Esophagus (tissue), 2 donors: ENCODE results near the gene ELMO1. TPM values are rescaled to one million over a fixed set of nuclear protein-coding genes. Genes with fewer than 3 reads are reported as not detected.

Experiments used
- H3K27ac ChIP-seq, 2 donors: one replicate each; pipeline ENCODE4 v1.5.1; 2013; ENCODE audit warnings: low read depth in 2 of 2, mild to moderate bottlenecking in 2 of 2, inconsistent platforms in 1 of 2, low read length in 1 of 2, moderate library complexity in 1 of 2
- H3K27me3 ChIP-seq, 2 donors: one replicate each; pipeline ENCODE4 v1.6.1; 2013; ENCODE audit warnings: low read length in 2 of 2, control low read depth in 1 of 2, mild to moderate bottlenecking in 1 of 2; ENCODE audit not compliant: insufficient read depth in 2 of 2, control insufficient read depth in 1 of 2
- H3K36me3 ChIP-seq, 2 donors: one replicate each; pipeline ENCODE4 v1.6.1; 2013; ENCODE audit warnings: low read length in 1 of 2; ENCODE audit not compliant: control insufficient read depth in 2 of 2, insufficient read depth in 2 of 2
- H3K4me1 ChIP-seq, 2 donors: one replicate each; pipeline ENCODE4 v1.6.1; 2013; ENCODE audit warnings: low read length in 1 of 2; ENCODE audit not compliant: control insufficient read depth in 2 of 2, insufficient read depth in 2 of 2
- H3K4me3 ChIP-seq, 2 donors: one replicate each; pipeline ENCODE4 v1.5.1; 2013; ENCODE audit warnings: low read length in 2 of 2, mild to moderate bottlenecking in 2 of 2, low read depth in 1 of 2, moderate library complexity in 1 of 2
- H3K9me3 ChIP-seq, 2 donors: one replicate each; pipeline ENCODE4 v1.6.1; 2013; ENCODE audit warnings: mild to moderate bottlenecking in 2 of 2, low read depth in 1 of 2, low read length in 1 of 2, moderate library complexity in 1 of 2; ENCODE audit not compliant: control insufficient read depth in 2 of 2, insufficient read depth in 1 of 2
- WGBS, 2 donors: extraction: QIAGEN DNeasy Blood & Tissue Kit; methylation state at CpG; one replicate each; pipeline ENCODE4 v1.1.7; 2013; 5-methylcytosine and 5-hydroxymethylcytosine counted together
- polyA plus RNA-seq, 2 donors: library from polyadenylated mRNA; stranded (reverse); fragments of 200-250 nt; gene quantifications; one replicate each; pipeline ENCODE4 v1.2.3, GENCODE V29; 2013
- donor health status: healthy with polysubstance abuse.
- donor health status: Bipolar disorder and iron deficiency.

Gene ELMO1
- polyA plus RNA-seq, 2 donors = 1.5 to 2.9 TPM

- WGBS, 2 donors = 86 to 89% methylated on average over 3 of the region's 3 CpGs
Measured at GRCh38 chr7:36809086-36809485, 639.6 kb downstream of the ELMO1 start.

DNA sequence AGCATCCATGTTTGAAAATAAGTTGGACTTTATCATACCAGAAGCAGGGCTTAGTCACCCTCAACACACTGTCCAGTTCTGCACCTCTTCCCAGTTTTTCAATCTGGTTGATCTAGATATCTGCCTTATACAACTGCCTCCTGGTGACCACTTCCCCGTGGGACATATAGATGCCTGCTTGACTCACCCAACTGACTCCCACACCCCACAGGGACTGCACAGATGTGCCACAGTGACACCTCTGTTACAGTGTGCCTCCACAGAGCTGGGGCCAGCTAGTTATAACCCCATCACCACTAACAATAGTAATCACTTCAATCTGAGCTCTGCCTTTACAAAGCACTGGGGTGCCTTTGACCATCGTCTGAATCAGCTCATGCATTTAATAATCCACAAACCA, 641.8 kb downstream of the ELMO1 start:
- no peaks in the 10 kb centered on the region for H3K36me3 ChIP-seq
- no peak overlapping the region for H3K4me3 ChIP-seq
- no peak overlapping the region for H3K27ac ChIP-seq
- H3K4me1 ChIP-seq = no peaks in the 10 kb centered on the region
- no peaks in the 10 kb centered on the region for H3K9me3 ChIP-seq
- WGBS, 2 donors = 76 to 77% methylated on average over 2 of the region's 2 CpGs
- H3K27me3 ChIP-seq = no peaks in the 10 kb centered on the region

More at GRCh38 chr7:36809086-36809485, 639.6 kb downstream of the ELMO1 start:
- Histone ChIP-seq H3K4me3 (no peak overlapping the region), H3K27ac (no peak overlapping the region), H3K27me3 (no peaks in the 10 kb centered on the region), H3K9me3 (no peaks in the 10 kb centered on the region), H3K4me1 (no peaks in the 10 kb centered on the region), H3K36me3 (no peaks in the 10 kb centered on the region)

Other genes with a start within 250 kb of the ELMO1 start
- gene GPR141, start 234.9 kb upstream of the ELMO1 start, polyA plus RNA-seq = under 1 TPM; 0.20 to 0.35 TPM